ENCODE data around the gene HIRIP3.
"Not testable (repeated sequence)": the region's sequence is repeated elsewhere in the genome, so short reads cannot be mapped to it uniquely, and the experiment has no call there.

- not testable (repeated sequence) for TF ChIP-seq CTCF (IDR thresholded peaks at IDR 0.05); MYC (IDR thresholded peaks at IDR 0.05; ENCODE audit: borderline replicate concordance, low read length); USF2 (IDR thresholded peaks at IDR 0.05); CHD4 (IDR thresholded peaks at IDR 0.05; ENCODE audit: borderline replicate concordance); MAX (IDR thresholded peaks at IDR 0.05); ELK1 (IDR thresholded peaks at IDR 0.05; ENCODE audit: low read depth, low read length); POLR2A (IDR thresholded peaks at IDR 0.05; ENCODE audit: low read length); BCL3 (IDR thresholded peaks at IDR 0.05); FOSB (CRISPR knock-in tag; IDR thresholded peaks at IDR 0.05); SMC3 (IDR thresholded peaks at IDR 0.05); KDM5A (IDR thresholded peaks at IDR 0.05); MAZ (IDR thresholded peaks at IDR 0.05; ENCODE audit: borderline replicate concordance, low read depth, low read length); ZSCAN20 (CRISPR knock-in tag; IDR thresholded peaks at IDR 0.05); FOSL2 (IDR thresholded peaks at IDR 0.05); FOSL2 (CRISPR knock-in tag; IDR thresholded peaks at IDR 0.05)
Measured at GRCh38 chr16:30015450-30015849, 20.0 kb upstream of the HIRIP3 start.
